HepG2 (cell line): ENCODE measurements around the gene LYRM1. TPM values are rescaled to one million over a fixed set of nuclear protein-coding genes. Genes with fewer than 3 reads are reported as not detected.

ENCODE experiments used
- ADNP ChIP-seq: sonication (generic); formaldehyde crosslinking; IDR thresholded peaks from 2 replicates; pipeline ENCODE4 v1.4.0; 2020; ENCODE audit warnings: missing genetic modification reagents
- ATRX ChIP-seq: sonication (generic); formaldehyde crosslinking; IDR thresholded peaks from 2 replicates; pipeline ENCODE4 v1.4.0; 2020; ENCODE audit warnings: missing genetic modification reagents, borderline replicate concordance
- BORCS8-MEF2B ChIP-seq: sonication (generic); formaldehyde crosslinking; IDR thresholded peaks from 2 replicates; pipeline ENCODE4 v1.8.0; 2022; ENCODE audit warnings: mild to moderate bottlenecking, missing genetic modification reagents
- CENPX ChIP-seq: sonication (generic); formaldehyde crosslinking; IDR thresholded peaks from 2 replicates; pipeline ENCODE4 v1.9.0; 2021; ENCODE audit warnings: mild to moderate bottlenecking, missing genetic modification reagents, moderate library complexity
- JUNB ChIP-seq: sonication (generic); formaldehyde crosslinking; IDR thresholded peaks from 2 replicates; pipeline ENCODE4 v1.8.0; 2022; ENCODE audit warnings: missing genetic modification reagents, mild to moderate bottlenecking, borderline replicate concordance
- KMT2B ChIP-seq: IDR thresholded peaks from 2 replicates; pipeline ENCODE4 v1.6.1; 2016; ENCODE audit warnings: missing genetic modification reagents, missing compliant biosample characterization
- MTA3 ChIP-seq: sonication (generic); formaldehyde crosslinking; IDR thresholded peaks from 2 replicates; pipeline ENCODE4 v1.4.0; 2020; ENCODE audit warnings: missing genetic modification reagents
- NCOA1 ChIP-seq: sonication (generic); formaldehyde crosslinking; IDR thresholded peaks from 2 replicates; pipeline ENCODE4 v1.9.0; 2021; ENCODE audit warnings: missing genetic modification reagents
- SYNCRIP ChIP-seq: fragments of 200-400 bp; formaldehyde crosslinking; IDR thresholded peaks from 2 replicates; pipeline ENCODE4 v1.6.1; 2018; ENCODE audit warnings: mild to moderate bottlenecking, low read depth, low read length; ENCODE audit not compliant: insufficient read depth
- ZBTB3 ChIP-seq: sonication (generic); formaldehyde crosslinking; IDR thresholded peaks from 2 replicates; pipeline ENCODE4 v1.4.0; 2020; ENCODE audit warnings: low read depth, mild to moderate bottlenecking, moderate library complexity, missing genetic modification reagents, borderline replicate concordance
- ZNF225 ChIP-seq: sonication (generic); formaldehyde crosslinking; IDR thresholded peaks from 2 replicates; pipeline ENCODE4 v1.4.0; 2020; ENCODE audit warnings: mild to moderate bottlenecking, missing genetic modification reagents
- ZNF230 ChIP-seq: sonication (generic); formaldehyde crosslinking; IDR thresholded peaks from 2 replicates; pipeline ENCODE4 v1.4.0; 2020; ENCODE audit warnings: mild to moderate bottlenecking, missing genetic modification reagents
- ZNF432 ChIP-seq: sonication (generic); formaldehyde crosslinking; IDR thresholded peaks from 2 replicates; pipeline ENCODE4 v1.5.0; 2020; ENCODE audit warnings: missing genetic modification reagents, mild to moderate bottlenecking, borderline replicate concordance
- ZNF557 ChIP-seq: sonication (generic); formaldehyde crosslinking; IDR thresholded peaks from 2 replicates; pipeline ENCODE4 v1.4.0; 2020; ENCODE audit warnings: missing genetic modification reagents
- ZNF773 ChIP-seq: sonication (generic); formaldehyde crosslinking; IDR thresholded peaks from 2 replicates; pipeline ENCODE4 v1.4.0; 2020; ENCODE audit warnings: missing genetic modification reagents, borderline replicate concordance
- polyA plus RNA-seq, 8 experiments: library from polyadenylated mRNA; depleted of rRNA in 3 of 8; stranded (reverse) in 7 of 8; unstranded in 1 of 8; fragments of >200 nt; fragmentation: Illumina TruSeq in 4 of 8; extraction: Trizol in 4 of 8; gene quantifications; 2 replicates each; pipeline versions ENCODE4 v1.2.1 to v1.2.3, GENCODE V29; 2011 to 2016; ENCODE audit warnings: low read depth in 4 of 8, missing spikeins in 1 of 8, mixed read lengths in 1 of 8; ENCODE audit not compliant: insufficient read depth in 1 of 8
- total RNA-seq, 5 experiments: library from RNA; depleted of rRNA; stranded (reverse); fragments of >200 nt; fragmentation: Illumina TruSeq; extraction: Trizol; gene quantifications; 2 replicates each; pipeline ENCODE4 v1.2.3, GENCODE V29; 2016; ENCODE audit warnings: low read depth in 1 of 5
- TF ChIP-seq, protein P1 (sequence below): sonication (generic); formaldehyde crosslinking; IDR thresholded peaks from 2 replicates; pipeline ENCODE4 v1.4.0; 2020; ENCODE audit warnings: missing genetic modification reagents, mild to moderate bottlenecking, borderline replicate concordance
- TF ChIP-seq, protein P2 (sequence below): sonication (generic); formaldehyde crosslinking; IDR thresholded peaks from 2 replicates; pipeline ENCODE4 v1.8.0; 2022; ENCODE audit warnings: mild to moderate bottlenecking, missing genetic modification reagents, moderate library complexity
- TF ChIP-seq, protein P3 (sequence below): sonication (generic); formaldehyde crosslinking; IDR thresholded peaks from 2 replicates; pipeline ENCODE4 v1.9.0; 2021; ENCODE audit warnings: missing genetic modification reagents, mild to moderate bottlenecking, borderline replicate concordance
- TF ChIP-seq, protein P4 (sequence below): sonication (generic); formaldehyde crosslinking; IDR thresholded peaks from 2 replicates; pipeline ENCODE4 v1.8.0; 2022; ENCODE audit warnings: mild to moderate bottlenecking, missing genetic modification reagents, borderline replicate concordance
- TF ChIP-seq, protein P5 (sequence below): sonication (generic); formaldehyde crosslinking; IDR thresholded peaks from 2 replicates; pipeline ENCODE4 v1.5.0; 2020; ENCODE audit warnings: missing genetic modification reagents
- TF ChIP-seq, protein P6 (sequence below): sonication (generic); formaldehyde crosslinking; IDR thresholded peaks from 2 replicates; pipeline ENCODE4 v1.8.1; 2022; ENCODE audit warnings: low read depth, mild to moderate bottlenecking, missing genetic modification reagents

LYRM1 gene
- total and polyA plus RNA-seq, 2 of the 13 experiments (the other 11 are each of a cell fraction or from before 2014, with no cell fraction given), result 59.2 to 82.6 TPM

DNA sequence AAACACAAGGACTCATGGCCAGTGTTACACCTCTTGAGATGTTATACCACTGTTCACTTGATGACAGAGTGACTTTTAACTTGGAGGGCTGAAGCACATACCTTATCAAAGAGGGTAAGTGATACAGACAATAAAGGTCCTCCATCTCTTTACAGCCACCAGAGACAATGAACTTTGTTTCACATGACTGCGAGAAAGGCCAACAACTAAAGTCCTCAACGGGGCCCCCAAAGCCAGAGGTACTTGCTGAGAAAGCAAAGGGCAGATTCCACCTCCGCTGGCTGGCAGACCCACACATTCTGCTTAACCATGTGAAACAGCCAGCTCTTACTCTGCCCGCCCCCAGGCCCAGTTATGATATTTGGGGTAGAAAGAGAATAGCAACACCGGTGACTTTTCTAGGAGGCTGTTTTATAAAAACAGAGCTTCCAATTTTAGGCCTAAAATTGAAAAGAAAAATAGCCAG lies 21.9 kb upstream of the LYRM1 start (continued):
- TF ChIP-seq, protein P1, sequence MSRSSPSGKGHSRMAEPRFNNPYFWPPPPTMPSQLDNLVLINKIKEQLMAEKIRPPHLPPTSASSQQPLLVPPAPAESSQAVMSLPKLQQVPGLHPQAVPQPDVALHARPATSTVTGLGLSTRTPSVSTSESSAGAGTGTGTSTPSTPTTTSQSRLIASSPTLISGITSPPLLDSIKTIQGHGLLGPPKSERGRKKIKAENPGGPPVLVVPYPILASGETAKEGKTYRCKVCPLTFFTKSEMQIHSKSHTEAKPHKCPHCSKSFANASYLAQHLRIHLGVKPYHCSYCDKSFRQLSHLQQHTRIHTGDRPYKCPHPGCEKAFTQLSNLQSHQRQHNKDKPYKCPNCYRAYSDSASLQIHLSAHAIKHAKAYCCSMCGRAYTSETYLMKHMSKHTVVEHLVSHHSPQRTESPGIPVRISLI (CRISPR knock-in tag), result no peak
- no peak for TF ChIP-seq MTA3 (CRISPR knock-in tag)
- 0 out of 2 replicates have a peak, but pooled peaks have one; percentile 42 for TF ChIP-seq NCOA1 (CRISPR knock-in tag)
- TF ChIP-seq, protein P2, sequence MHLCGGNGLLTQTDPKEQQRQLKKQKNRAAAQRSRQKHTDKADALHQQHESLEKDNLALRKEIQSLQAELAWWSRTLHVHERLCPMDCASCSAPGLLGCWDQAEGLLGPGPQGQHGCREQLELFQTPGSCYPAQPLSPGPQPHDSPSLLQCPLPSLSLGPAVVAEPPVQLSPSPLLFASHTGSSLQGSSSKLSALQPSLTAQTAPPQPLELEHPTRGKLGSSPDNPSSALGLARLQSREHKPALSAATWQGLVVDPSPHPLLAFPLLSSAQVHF (CRISPR knock-in tag), result no peak
- no peak for TF ChIP-seq ZNF225 (CRISPR knock-in tag)
- TF ChIP-seq BORCS8-MEF2B (CRISPR knock-in tag), result no peak
- peak; percentile 50; the same call in 1 of the 2 replicates for TF ChIP-seq ZBTB3 (CRISPR knock-in tag)
- TF ChIP-seq ZNF773 (CRISPR knock-in tag), result no peak
- no peak for TF ChIP-seq ZNF230 (CRISPR knock-in tag)
- no peak for TF ChIP-seq JUNB (CRISPR knock-in tag)
- no peak for TF ChIP-seq ZNF432
- TF ChIP-seq ADNP (CRISPR knock-in tag), result no peak
- TF ChIP-seq, protein P3, sequence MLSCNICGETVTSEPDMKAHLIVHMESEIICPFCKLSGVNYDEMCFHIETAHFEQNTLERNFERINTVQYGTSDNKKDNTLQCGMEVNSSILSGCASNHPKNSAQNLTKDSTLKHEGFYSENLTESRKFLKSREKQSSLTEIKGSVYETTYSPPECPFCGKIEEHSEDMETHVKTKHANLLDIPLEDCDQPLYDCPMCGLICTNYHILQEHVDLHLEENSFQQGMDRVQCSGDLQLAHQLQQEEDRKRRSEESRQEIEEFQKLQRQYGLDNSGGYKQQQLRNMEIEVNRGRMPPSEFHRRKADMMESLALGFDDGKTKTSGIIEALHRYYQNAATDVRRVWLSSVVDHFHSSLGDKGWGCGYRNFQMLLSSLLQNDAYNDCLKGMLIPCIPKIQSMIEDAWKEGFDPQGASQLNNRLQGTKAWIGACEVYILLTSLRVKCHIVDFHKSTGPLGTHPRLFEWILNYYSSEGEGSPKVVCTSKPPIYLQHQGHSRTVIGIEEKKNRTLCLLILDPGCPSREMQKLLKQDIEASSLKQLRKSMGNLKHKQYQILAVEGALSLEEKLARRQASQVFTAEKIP (CRISPR knock-in tag), result no peak
- TF ChIP-seq, protein P4, sequence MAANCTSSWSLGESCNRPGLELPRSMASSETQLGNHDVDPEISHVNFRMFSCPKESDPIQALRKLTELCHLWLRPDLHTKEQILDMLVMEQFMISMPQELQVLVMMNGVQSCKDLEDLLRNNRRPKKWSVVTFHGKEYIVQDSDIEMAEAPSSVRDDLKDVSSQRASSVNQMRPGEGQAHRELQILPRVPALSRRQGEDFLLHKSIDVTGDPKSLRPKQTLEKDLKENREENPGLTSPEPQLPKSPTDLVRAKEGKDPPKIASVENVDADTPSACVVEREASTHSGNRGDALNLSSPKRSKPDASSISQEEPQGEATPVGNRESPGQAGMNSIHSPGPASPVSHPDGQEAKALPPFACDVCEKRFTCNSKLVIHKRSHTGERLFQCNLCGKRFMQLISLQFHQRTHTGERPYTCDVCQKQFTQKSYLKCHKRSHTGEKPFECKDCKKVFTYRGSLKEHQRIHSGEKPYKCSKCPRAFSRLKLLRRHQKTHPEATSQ (CRISPR knock-in tag), result no peak
- 0 out of 2 replicates have a peak, but pooled peaks have one; percentile 58 for TF ChIP-seq ZNF557 (CRISPR knock-in tag)
- TF ChIP-seq ATRX, result no peak
- no peak for TF ChIP-seq SYNCRIP
- TF ChIP-seq, protein P5, sequence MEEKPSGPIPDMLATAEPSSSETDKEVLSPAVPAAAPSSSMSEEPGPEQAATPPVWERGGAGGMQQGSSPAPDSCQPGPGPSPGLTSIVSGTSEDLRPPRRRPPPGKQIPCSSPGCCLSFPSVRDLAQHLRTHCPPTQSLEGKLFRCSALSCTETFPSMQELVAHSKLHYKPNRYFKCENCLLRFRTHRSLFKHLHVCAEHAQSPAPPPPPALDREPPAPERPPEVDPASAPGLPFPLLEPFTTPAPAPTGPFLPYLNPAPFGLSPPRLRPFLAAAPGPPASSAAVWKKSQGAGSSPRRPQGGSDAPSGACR, result no peak
- no peak for TF ChIP-seq CENPX (CRISPR knock-in tag)
- peak; percentile 73 for TF ChIP-seq KMT2B (CRISPR knock-in tag)
- TF ChIP-seq, protein P6, sequence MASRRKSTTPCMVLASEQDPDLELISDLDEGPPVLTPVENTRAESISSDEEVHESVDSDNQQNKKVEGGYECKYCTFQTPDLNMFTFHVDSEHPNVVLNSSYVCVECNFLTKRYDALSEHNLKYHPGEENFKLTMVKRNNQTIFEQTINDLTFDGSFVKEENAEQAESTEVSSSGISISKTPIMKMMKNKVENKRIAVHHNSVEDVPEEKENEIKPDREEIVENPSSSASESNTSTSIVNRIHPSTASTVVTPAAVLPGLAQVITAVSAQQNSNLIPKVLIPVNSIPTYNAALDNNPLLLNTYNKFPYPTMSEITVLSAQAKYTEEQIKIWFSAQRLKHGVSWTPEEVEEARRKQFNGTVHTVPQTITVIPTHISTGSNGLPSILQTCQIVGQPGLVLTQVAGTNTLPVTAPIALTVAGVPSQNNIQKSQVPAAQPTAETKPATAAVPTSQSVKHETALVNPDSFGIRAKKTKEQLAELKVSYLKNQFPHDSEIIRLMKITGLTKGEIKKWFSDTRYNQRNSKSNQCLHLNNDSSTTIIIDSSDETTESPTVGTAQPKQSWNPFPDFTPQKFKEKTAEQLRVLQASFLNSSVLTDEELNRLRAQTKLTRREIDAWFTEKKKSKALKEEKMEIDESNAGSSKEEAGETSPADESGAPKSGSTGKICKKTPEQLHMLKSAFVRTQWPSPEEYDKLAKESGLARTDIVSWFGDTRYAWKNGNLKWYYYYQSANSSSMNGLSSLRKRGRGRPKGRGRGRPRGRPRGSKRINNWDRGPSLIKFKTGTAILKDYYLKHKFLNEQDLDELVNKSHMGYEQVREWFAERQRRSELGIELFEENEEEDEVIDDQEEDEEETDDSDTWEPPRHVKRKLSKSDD (CRISPR knock-in tag), result no peak
